Suprapubic skin (tissue), 2 donors: ENCODE data around the gene EYA2.

Experiments used
- EP300 ChIP-seq: sonication (generic); formaldehyde crosslinking; IDR thresholded peaks from one replicate; pipeline ENCODE4 v1.6.1; 2017; ENCODE audit warnings: antibody characterized with exemption
- POLR2A ChIP-seq, 2 donors: fragments of 450-650 bp; IDR thresholded peaks; one replicate each; pipeline ENCODE4 v1.6.1; 2017; ENCODE audit warnings: antibody characterized with exemption in 2 of 2, mild to moderate bottlenecking in 2 of 2, moderate library complexity in 2 of 2

DNA sequence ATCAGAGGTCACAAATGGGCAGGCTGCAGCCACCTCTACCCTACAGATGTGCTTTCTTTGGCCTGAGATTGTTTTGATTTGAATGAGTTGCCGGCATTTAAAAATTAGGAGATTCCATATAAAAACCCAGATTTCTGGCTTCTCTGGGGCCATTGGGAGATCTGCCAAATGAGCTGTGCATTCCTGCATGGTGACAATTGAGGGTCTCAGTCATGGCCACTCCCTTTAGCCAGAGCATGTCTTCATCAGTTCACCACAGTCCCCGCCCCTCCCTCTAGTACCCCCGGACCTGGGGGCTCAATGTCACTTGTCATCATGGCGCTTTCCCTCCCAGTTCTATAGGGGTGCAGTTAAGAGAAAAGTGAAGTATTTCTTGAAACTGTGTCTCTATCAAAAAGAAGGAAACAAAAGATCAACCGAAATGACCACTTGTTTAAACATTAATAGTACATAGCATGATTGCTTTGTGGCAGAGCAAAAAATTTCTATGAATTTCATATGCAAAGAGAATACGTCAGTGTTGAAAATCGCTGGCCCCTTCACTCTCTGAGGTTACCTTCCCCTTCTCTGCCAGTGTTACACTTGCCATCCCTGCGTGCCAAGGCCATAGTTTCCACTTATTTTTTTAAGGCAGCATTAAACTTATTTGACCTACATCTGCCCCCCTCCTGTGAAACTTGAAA lies 21.1 kb downstream of the EYA2 start:
- no peak for TF ChIP-seq EP300
- TF ChIP-seq POLR2A (IDR thresholded peaks at IDR 0.05): no peak
